GM12873 (cell line): ENCODE measurements around the gene ASB2.
A peak's percentile ranks its signal among the peaks of the same experiment; 100 is the strongest.

ENCODE experiments used
- CTCF ChIP-seq: IDR thresholded peaks from 2 replicates; pipeline ENCODE4 v1.5.1; 2012; ENCODE audit warnings: low read depth, mild to moderate bottlenecking, moderate library complexity, low read length, control low read depth; ENCODE audit not compliant: insufficient read depth; ENCODE audit errors: missing control alignments

ASB2 gene

DNA sequence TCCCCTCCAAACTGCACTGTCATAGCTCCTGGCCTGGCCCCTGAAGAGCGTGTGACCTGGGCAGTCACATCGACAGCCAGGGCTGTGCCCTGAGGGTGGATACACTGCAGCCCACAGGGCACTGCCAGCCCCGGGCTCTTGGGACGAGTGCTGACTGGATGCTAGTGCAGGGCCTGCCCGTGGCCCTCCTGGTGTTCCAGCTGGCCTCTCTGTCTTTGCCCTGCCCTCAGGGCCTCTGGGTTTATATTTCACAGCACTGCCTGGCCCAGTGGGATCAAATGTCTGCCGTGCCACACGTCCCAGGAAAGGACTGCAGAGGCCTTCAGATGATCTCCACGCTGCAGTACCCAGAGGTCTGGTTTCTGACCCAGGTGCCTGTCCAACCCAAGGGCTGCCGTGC is 10.6 kb upstream of the ASB2 start:
- TF ChIP-seq CTCF: no peak

DNA sequence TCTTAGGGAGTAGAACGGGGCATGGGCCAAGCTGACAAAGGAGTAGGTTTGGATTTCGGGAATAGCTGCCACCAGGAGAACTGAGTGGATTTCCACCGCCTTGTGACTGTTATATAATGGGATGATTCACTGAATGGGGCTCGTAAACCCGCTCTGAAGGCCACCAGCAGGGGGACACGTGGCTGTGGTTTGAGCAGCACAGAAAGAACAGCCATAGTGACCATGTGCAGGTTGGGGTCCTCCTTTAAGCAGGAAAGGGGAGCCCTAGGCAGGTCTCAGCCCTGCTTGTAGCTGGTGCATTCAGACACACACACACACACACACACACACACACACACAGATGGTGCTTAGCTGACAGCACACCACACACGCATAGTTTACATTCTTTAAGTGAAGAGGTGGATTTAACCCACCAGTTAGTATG is 8.6 kb upstream of the ASB2 start:
- TF ChIP-seq CTCF: peak; percentile 58

DNA sequence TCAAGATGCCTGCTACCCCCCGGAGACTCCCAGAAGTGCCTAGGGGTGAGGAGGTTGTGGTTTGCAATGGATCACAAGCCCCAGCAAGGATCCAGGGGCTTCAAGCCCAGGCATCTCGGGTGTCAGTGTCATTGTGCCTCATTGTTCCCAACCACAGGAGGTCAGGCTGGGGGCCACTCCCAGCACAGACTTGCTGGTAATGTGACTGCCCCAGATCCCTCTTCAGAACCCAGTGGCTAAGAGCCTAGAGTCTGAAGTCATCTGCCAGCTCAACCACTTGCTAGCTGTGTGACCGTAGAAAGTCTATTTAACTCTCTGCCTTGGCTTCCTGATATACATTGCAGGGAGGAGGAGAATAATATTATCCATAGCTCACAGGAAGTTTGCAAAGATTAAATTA is 7.7 kb upstream of the ASB2 start:
- TF ChIP-seq CTCF: no peak

- no peak for TF ChIP-seq CTCF
Measured at GRCh38 chr14:93982230-93983007, 6.0 kb upstream of the ASB2 start.

- no peak for TF ChIP-seq CTCF
Measured at GRCh38 chr14:93981316-93982229, 5.2 kb upstream of the ASB2 start.

- no peak for TF ChIP-seq CTCF
Measured at GRCh38 chr14:93980456-93981201, 4.3 kb upstream of the ASB2 start.

DNA sequence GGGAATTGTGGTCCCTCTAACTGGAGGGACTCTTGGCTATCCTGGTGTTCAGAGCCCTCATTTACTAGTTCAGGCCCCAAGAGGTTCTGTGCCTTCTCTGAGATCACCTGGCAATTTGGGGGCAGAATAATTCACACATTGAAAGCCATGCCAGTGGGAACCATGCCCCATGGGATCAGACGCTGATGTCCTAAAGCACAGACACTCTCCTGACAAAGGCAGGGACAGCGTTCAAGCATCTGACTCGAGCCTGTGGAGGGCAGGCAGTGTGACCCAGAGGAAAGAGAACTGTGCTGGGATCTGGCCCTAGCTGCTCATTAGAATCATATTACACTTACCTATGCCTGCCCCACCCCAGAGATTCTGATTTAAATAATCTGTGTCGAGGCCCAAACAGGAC is 2.4 kb upstream of the ASB2 start:
- TF ChIP-seq CTCF: no peak
